Posterior cingulate gyrus (tissue), 11 donors: ENCODE results near the gene RNU6-9.
"Not testable (repeated sequence)": the region's sequence is repeated elsewhere in the genome, so short reads cannot be mapped to it uniquely, and the experiment has no call there.

Experiments
- DNase-seq, 10 donors: peaks; one replicate each; pipeline versions ENCODE4 v3.0.0 to v3.0.0-alpha.2; 2020 to 2021; ENCODE audit warnings: mixed read lengths in 3 of 10
- intact Hi-C: fragments of 100-400 bp; cut with DNase I; formaldehyde crosslinking; loops from one replicate; pipeline ENCODE4 v1.15.1; 2023

RNU6-9 gene

GRCh38 chr19:892894-893689 lies at the start of gene RNU6-9, which contains the start of gene MED16:
Gene RNU6-9, plus strand, starts transcription at chr19:893484.
Gene MED16, minus strand, starts transcription at chr19:893187. Its CDS starts 2,056 bp downstream, at chr19:891131.
- DNase-seq = peak; percentile 80 to 99 (median 89)
- intact Hi-C loops = no loop called here

- intact Hi-C loops = no loop called here
- DNase-seq = peak in 1 of 10 donors; percentile 50
These were observed 49.3 kb upstream of the RNU6-9 start for GRCh38 chr19:843836-844545.

DNA sequence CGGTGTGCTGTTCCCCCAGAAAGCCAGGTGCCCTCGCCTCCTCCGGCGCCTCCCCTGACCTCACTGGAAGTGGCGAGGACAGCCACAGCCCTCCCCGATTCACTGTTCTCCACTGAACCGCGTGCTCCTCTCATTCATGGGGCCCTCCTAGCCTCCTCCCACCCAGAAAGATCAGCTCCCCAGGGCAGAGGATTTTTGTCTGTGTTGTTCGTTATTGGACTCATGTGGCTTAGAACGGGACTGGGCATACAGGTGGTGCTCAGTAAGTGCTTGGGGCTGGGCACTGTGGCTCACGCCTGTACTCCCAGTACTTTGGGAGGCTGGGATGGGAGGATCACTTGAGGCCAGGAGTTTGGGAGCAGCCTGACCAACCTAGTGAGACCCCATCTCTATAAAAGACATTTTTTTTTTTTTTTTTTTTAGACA lies 48.7 kb upstream of the RNU6-9 start:
- intact Hi-C loops = no loop called here
- DNase-seq = no peak

DNA sequence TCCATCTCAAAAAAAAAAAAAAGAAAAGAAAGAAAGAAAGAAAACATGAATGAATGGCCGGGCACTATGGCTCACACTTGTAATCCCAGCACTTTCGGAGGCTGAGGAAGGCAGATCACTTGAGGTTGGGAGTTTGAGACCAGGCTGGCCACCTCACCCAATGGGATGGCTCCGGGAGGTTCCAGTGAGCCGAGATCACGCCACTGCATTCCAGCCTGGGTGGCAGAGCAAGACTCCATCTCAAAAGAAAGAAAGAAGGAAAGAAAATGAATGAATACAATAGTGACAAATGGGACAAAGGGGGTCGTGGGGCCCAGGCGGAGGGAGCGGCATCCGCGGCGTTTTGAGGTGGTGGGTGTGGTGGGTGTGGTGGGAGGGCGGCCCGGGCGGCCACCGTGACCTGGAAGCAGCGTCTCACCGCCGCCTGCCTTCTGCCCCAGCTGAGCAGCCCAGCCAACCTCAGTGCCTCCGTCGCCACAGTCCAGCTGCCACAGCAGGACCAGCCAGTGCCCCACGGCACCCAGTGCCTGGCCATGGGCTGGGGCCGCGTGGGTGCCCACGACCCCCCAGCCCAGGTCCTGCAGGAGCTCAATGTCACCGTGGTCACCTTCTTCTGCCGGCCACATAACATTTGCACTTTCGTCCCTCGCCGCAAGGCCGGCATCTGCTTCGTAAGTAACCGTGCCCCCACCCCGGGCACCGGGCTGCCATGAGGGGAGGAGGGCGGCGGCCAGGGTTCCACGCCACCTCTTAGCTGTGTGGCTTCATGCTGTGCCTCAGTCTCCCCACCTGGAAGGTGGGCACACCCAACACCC lies 47.4 kb upstream of the RNU6-9 start:
- DNase-seq = no peak
- intact Hi-C loops = no loop called here

DNA sequence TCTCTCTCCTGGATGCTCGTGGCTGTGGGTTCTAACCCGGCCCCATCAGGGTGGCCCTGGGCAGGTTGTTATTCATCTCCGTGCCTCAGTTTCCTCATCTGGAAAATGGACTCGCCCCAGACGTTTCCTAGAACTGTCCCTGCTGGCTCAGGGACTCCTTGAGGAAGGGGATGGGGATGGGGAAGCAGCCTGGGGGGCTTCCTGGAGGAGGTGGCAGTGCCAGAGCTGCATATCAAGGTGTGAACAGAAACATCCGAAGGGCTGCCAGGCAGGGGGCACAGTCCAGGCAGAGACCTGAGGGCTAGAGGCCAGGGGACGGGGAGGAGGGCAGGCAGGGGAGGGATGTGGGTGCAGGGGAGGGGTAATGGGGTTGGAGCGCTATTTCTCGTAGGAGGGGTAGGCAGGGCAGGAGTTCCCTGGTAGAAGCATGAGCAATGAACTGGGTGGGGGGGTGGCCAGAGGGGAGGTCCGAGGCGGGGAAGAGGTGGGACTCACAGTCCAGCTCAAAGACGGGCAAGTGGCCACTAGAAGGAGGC lies 44.8 kb upstream of the RNU6-9 start:
- intact Hi-C loops = no loop called here
- no peak for DNase-seq

- DNase-seq, intact Hi-C loops: not testable (repeated sequence)
These were observed 44.1 kb upstream of the RNU6-9 start for GRCh38 chr19:849195-849594.

DNA sequence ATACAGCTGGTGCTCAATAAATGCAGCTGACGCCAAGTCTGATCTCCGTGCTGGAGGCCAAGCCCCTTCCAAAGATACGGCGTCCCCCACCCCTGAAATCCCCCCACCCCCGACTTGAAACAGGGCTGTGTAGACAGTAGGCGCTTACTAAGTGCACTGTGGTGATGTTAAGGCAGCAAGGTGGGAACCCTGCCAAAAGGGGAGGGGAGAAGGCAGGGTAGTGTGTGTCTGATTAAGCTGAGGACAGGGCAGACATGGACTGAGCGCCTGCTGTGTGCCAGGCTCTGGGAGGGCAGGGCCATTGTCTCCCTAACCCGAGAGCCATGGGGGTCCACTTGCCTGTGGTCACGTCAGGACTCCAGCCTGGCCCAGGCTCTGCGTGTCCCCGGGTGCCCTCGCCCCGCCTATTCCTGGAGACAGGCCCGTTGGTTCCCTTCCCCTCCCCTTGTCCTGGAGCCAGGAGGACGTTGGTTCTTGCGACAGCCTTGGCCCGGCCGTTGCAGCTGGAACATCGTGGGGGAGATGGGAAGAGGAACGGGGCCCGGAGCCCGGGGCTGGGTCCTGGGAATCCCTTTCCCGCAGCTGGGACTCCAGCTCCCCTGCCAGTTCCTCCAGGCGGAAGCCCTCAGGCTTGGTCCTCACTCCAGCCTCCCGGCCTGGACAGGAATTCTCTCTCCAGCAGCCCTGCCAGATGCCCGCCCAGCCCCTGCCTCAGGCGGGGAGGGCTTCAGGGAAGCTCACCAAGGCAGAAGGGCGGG lies 42.9 kb upstream of the RNU6-9 start:
- intact Hi-C loops = no loop called here
- DNase-seq = peak in 3 of 10 donors; percentile 42 to 80 (median 50)

- DNase-seq = no peak
- intact Hi-C loops = no loop called here
These were observed 42.3 kb upstream of the RNU6-9 start for GRCh38 chr19:850979-851335.

GRCh38 chr19:852136-853013 lies 40.9 kb upstream of the RNU6-9 start, which contains the start of gene ELANE:
Gene ELANE, plus strand, starts transcription at chr19:852303. Its CDS starts 26 bp downstream, at chr19:852329.
- DNase-seq = no peak
- intact Hi-C loops = no loop called here

- no peak for DNase-seq
- intact Hi-C loops = no loop called here
These were observed 40.2 kb upstream of the RNU6-9 start for GRCh38 chr19:853014-853585.

DNA sequence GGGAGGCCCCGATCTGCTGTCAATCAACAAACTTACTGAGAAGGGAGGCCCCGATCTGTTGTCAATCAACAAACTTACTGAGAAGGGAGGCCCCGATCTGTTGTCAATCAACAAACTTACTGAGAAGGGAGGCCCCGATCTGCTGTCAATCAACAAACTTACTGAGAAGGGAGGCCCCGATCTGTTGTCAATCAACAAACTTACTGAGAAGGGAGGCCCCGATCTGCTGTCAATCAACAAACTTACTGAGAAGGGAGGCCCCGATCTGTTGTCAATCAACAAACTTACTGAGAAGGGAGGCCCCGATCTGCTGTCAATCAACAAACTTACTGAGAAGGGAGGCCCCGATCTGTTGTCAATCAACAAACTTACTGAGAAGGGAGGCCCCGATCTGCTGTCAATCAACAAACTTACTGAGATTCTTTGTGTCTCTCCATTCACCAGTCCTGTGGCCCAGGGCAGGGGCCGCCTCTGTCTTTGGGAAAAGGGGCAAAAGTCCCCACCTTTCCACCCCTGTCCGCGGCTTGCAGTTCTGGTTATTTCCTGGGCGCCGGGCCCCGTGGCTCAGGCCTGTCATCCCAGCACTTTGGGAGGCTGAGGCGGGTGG lies 39.6 kb upstream of the RNU6-9 start:
- intact Hi-C loops, DNase-seq: not testable (repeated sequence)

DNA sequence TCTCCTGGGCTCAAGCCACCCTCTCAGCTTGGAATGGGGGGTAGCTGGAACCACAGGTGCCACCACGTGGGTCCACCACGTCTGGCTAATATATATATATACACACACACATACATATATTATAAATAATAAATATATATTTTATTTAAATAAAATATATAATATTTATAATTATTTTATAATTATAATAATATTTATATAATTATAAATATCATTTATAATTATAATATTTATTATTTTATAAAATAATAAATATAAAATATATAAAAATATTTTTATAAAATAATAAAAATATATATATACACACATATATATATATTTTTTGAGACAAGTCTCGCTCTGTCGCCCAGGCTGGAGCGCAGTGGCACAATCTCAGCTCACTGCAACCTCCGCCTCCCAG lies 38.7 kb upstream of the RNU6-9 start:
- intact Hi-C loops = no loop called here
- DNase-seq = no peak

- intact Hi-C loops = no loop called here
- no peak for DNase-seq
These were observed 38.1 kb upstream of the RNU6-9 start for GRCh38 chr19:855142-855541.

DNA sequence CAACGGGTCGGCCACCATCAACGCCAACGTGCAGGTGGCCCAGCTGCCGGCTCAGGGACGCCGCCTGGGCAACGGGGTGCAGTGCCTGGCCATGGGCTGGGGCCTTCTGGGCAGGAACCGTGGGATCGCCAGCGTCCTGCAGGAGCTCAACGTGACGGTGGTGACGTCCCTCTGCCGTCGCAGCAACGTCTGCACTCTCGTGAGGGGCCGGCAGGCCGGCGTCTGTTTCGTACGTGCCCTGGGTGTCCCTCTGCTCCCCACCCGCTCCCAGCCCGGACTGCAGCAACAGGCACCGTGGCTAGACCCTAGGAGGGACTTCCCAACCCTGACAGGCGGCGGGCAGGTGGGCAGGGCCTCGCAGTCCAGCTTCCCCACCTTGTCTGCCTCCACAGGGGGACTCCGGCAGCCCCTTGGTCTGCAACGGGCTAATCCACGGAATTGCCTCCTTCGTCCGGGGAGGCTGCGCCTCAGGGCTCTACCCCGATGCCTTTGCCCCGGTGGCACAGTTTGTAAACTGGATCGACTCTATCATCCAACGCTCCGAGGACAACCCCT lies 37.6 kb upstream of the RNU6-9 start:
- intact Hi-C loops = no loop called here
- DNase-seq = no peak

DNA sequence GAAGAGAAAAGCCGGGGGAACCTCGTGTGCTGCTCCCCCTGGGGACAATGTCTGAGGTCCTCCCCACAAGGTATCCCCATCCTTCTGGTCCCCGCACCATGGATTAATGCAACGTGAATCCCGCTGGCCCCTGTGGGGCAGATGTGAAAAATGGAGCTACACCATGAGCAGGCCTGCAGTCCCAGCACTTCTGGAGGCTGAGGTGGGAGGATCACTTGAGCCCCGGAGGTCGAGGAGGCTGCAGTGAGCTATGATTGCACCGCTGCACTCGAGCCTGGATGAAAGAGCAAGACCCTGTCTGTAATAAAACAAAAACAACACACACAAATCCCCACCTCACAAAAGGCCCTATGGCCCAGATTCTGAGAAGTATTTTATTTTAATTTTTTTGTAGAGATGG lies 35.0 kb upstream of the RNU6-9 start:
- no peak for DNase-seq
- intact Hi-C loops = no loop called here

- intact Hi-C loops = no loop called here
These were observed 34.1 kb upstream of the RNU6-9 start, which contains the start of gene CFD for GRCh38 chr19:858868-859843. Gene CFD, plus strand, starts transcription at chr19:859664. Its CDS starts 26 bp downstream, at chr19:859690.

More at GRCh38 chr19:858868-859843, 34.1 kb upstream of the RNU6-9 start, which contains the start of gene CFD:
- DNase-seq = no peak
